NCI-H2196 (cell line): ENCODE measurements around the gene TTLL10.

Source experiments
- DNase-seq: peaks from one replicate; lab custom pipeline; 2025; ENCODE audit not compliant: unreplicated experiment; lab: John Stamatoyannopoulos, UW

The TTLL10 gene

DNA sequence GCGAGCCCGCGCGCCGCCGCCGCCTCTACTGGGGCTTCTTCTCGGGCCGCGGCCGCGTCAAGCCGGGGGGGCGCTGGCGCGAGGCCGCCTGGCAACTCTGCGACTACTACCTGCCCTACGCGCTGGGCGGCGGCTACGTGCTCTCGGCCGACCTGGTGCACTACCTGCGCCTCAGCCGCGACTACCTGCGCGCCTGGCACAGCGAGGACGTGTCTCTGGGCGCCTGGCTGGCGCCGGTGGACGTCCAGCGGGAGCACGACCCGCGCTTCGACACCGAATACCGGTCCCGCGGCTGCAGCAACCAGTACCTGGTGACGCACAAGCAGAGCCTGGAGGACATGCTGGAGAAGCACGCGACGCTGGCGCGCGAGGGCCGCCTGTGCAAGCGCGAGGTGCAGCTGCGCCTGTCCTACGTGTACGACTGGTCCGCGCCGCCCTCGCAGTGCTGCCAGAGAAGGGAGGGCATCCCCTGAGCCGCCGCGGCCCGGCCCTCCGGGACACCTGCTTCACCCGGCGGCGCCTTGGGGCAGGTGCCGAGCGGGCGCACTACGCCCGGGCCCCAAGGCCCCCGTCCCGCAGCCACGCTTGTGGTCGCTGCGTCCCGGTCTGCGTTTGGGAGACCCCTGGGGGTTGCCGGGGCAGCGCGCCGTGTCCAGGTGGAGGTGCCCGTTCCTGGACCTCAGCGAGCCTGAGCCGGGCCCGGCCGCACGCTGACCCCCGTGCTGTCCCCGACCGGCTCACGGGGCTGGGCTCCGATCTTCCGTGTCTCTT lies 59.3 kb downstream of the TTLL10 start:
- no peak for DNase-seq

DNA sequence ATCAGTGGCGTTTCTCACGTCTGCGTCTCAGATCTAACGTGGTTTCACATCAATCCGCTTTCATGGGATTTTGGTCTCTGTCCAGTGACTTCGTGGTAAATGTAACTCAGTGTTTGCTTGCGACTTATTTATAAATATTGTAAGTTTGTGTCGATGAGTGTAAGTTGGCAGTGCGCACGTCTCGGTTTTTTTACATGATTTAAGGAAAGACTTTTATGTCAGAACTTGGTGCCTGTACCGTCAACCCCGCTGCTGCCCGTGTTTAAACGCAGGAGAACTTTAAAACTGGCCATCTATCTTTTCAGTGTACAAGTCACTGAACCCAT lies 59.9 kb downstream of the TTLL10 start:
- no peak for DNase-seq

DNA sequence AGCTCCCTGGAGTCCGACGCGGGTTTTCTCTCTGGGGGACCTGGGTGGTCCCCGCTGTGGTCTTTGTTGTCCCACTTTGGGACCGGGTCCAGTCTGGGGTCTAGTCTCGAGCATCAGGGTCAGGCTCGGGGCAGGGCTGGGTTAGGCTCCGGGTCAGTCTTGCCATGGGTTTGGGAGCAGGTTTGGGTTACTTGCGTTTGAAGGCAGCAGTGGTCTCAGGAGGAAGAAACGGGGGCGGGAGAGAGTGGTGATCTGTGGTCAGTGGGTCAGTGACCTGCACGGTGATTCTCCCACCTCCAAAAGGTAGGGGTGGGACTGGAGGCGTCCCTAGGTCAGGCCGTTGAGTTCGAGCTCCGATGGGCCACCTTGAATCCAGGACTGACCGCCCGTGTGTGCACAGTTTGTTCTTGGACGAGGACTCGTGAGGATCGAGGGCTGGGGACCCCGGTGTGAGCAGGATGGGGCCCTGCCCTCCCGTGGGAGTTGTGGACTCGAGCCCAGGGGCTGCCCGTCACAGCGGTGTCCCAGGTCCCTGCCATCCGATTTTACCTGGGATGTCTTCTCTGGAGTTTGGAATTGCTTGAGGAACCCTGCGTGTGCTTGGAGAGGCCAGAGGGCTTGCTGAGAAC lies 60.6 kb downstream of the TTLL10 start:
- DNase-seq = no peak

DNA sequence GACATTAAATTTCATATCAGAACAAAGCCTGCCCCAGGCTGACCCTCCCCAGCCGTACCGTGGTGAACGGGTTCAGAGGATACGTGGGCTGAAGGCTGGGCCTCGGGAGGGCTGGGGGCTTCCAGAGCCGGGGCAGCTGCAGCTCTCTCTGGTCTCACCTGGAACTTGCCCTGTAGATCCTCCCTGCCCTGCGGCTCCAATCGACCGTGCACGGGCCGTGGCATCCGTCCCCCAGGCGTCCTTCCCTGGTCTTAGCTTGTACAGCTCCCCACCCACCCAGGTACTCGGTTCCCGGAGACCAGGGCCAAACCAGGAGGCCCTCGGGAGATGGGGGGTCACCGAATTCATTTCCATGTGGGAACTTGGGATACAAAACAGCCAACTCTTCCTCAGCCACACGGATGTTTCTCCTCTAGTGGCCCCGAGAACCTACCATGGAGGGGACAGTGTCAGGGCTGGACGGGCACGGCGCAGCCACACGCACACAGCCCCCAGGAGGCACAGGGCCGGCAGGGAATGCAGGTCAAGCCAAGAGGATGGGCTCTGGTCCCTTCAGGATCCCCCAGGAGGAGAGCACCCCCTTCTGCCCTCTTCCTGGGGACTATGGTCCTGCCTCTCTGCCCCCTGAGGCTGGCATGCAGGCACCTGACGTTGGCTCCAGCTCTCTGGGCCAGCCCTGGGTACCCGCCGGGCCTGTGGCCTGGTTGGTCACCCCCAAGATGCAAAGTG lies 61.5 kb downstream of the TTLL10 start:
- no peak for DNase-seq

DNA sequence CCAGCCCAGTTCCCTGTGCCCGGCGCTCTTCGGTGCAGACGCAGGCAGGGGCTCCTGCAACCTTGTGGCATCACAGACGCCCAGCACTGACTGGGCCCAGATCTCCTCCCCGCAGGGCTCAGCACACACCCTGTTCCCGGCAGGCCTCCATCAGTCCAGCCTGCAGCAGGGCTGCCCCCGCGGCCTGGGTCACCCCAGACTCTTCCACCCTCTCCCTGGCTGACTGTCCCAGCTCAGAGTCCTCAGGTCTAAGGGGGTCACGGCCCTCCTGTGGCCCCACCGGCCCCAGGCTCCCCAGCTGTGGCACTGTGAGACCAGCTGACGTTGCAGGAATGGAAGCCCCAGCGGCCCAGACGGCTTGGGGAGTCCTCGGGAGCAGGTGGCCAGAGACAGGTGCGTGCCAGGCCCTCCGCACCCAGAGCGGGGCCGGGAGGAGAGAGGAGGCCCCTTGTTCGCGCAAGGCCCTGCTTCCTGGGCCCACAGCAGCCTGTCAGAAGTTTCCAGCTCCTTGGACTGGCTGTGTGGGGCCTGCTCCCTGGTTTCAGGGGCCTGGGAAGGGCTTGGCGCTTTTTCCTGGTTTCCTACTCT lies 62.6 kb downstream of the TTLL10 start:
- DNase-seq = no peak

DNA sequence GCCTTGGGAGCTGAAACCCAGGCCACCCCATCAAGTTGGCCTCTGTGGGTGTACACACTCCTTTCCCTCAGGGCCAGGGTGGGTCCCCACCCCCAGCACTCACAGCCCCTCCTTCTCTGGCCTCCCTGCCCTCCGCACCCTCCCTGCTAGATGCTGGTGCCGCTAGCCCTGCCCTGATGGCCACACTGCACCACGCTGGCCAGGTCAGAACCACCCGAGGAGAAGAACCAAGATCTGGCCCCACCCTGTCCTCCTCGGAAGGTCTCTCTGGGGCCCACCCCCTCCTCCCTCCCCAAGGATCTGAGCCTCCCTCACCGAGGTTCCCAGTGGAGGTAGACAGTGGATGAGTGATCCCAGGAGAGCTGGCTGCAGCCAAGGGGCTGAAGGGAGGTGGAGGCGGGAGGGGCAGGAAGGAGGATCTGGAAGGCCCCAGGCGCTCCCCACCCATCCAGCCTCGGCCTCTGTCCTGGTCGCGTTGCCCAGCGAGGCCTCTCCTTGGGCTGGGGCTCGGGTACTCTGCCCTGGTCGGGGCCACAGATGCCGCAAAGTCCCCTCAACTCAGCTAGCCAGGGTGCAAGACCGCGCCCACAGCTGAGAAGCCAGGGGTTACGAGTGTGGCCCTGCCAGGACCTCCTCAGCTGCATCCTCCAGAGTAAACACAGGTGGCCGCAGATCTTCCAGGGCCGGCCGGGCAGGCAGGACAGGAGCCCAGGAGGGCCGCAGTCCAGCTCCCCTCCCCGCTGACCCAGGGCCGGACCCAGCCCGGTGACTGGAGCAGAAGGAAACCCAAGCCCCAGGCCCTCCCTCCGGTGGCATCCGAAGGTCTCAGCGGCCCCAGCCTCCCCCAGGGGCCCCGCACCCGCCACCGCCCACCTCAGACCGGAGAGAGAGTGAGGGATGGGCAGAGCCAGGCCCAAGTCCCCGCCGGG lies 63.5 kb downstream of the TTLL10 start:
- no peak for DNase-seq

DNA sequence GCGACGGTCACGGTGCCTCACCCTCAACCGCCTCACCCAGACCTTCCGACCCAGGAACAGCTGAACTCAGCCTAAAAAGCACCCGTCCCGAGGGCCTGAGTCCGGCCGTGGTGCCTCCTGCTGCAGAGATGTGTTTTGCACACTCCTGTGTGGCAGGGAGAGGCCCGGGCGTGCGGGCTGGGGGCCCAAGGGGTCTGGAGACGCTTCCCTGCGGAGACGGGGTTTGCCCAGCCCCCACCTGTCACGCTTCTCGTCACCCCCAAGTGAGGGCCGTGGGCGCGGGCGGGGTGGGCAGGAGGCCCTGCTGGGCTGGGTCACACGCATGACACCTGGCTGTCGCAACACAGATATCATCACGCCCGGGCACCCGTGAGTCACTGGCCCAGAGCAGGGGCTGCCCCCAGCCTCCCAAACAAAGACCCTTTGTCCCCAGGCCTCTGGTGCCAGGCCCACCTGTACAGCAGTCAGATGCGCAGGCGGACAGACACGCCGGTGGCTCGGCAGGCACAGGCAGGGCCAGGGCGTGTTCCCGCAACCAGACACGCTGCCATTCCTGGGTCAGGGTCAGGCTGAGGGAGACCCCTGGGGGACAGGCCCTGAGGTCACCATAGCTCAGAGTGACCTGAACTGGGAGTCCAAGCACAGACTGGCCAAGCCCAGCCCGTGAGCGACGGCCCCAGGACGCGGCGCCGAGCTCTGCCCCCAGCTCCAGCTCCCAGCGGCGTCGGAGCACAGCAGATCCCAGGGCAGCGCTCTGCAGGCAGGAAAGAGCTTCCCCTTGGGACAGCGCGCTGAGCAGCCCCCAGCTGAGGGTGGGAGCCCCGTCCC lies 64.4 kb downstream of the TTLL10 start:
- DNase-seq = no peak

DNA sequence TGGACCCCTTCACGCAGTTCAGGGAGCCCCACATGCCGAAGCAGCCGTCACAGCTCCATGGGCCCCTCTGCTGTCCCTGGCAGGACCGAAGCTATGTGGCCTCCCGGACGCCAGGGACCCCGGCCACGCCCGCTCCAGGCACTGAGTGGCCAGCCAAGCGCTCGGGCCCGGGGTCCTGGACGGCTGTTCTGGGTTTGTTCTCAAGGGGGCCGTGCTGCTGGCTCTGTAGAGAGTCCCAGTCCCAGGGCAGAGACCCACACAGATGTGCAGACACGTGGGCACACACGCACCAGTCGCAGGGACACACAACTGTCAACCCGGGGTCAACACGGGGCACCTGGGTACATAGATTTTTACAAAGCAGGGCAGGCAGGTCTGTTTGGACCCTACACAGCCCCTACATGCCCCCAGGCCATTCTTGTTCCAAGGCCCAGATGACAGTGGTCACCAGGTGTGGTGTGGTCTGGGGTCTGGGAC lies 65.1 kb downstream of the TTLL10 start:
- no peak for DNase-seq

DNA sequence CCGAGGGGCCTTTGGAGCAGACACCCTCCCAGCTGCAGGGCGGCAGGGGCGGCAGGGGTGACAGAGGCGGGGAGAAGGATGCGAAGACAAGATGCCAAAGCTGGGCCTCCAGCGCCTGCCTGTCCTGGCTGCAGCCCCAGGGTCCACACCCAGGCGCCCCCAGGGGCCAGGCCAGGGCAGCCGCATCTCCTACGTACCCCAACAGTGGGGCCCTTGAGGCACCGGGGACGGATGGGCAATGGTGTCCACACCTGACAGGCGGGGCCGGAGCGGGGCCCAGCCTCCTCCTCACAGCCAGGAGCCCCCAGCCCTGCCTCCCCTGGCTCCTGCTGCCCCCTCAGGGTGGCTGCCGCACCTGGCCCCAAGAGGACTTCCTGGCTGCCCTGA lies 65.5 kb downstream of the TTLL10 start:
- no peak for DNase-seq

DNA sequence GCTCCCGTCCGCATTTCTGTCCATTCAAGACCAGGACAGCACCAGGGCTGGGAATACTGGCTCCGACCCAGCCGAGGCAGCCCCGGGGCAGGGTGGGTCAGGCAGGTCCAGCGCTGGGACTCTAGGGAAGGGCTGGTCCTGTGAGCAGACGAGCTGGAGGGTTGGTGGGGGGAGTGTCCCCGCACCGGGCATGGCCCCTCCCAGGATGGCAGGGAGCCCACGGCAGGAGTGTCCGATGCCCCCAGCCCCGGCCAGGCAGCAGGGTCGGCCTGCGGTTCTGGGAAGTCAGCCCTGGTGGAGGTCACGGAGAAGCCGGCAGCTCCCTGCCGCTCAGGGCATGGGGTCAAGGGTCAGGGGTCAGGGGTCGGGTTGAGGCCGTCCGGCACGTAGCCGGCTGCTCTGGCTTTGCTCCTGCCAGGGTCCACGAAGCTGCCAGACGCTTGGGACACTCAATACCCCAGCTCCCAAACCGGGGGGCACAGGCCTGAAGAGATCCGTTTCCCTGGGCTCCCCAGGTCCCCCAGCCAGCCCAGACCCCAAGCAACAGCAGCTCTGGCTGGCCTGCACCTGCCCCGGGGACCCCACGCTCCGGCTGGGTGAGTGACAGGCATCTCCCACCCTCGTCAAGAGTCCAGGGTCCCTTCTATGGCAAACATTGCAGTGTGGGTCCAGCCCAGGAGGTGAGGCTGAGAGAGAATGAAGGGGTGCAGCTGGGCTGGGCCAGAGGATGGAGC lies 66.1 kb downstream of the TTLL10 start:
- no peak for DNase-seq

DNA sequence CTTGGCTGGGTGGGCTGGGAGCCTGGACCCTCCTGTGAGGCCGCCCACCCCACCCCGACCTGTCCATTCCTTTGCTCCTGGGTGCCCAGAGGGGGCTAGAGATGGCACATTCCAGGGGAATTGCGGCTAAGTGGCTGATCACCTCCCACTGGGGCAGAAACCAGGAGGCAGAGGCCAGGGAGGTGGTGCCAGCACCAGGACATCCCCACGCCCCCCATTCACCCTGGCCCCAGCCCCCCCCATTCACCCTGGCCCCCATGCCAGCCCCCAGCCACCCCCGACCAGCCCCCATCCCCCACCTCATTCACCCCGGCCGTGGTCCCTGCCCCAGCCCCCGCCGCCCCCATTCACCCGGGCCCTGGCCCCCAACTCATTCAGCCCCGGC lies 66.7 kb downstream of the TTLL10 start:
- DNase-seq = no peak

DNA sequence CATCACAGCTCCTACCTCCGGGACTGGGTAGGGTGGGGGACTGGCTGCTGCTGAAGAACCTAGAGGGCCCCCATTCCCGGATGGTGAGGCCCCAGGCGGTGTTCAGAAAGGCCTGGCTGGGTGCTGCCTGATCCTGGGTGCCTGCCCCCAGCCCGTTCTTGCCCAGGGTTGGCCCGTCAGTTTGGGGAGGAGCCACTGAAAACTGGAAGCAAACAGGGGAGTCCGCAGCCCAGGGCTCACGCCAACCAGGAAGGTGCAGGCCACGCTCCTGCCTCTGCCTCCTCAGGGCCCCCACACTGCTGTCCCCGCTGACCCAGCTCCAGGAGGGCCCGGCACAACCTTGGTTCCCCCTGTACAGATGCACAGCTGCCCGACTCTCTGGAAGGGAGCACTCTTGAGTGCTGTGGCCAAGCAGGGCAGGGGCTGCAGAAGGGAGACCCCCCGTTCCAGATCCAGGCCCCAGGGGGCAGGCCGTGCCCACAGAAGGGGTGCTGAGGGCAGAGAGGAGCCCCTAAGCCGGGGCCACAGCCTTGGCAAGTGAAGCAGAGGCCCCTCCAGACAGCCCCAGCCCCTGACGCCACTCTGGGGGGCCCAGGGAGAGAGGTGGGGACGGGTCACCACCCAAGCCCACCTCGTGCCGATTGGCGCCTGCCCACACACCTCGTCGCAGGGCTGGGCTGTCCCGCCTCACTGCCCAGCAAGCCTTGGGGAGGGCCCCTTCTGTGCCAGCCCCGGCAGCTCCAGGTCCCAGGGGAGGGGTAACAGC lies 67.3 kb downstream of the TTLL10 start:
- DNase-seq = no peak

DNA sequence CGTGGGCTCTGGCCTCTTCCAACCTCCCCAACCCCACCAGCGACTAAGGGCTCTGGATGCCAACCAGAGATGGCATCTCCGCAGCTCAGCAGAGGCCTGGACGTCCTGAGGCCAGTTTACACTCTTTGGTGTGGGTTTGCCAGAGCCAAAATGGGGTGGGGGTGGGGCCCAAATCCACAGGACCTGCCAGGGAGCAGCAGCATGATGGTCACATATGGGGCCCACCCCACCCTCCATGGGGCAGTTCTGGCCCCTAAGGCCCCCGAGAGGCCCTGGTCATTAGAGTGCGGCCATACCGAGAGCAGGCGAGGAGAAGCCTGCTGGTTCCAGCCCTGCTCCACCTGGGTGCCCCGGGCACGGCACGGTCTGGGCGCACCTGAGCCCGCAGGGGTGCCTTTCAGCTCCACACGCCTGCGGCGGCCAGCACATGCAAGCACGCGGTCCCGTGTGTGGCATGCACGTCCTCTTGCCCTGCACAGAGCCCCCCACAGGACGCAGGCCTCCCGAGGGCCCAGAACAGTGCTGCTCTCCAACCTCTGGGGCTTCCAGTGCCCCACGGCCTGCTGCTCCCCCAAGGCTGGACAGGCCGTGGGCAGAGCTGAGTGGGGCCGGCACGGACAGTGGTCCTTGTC lies 68.0 kb downstream of the TTLL10 start:
- no peak for DNase-seq

DNA sequence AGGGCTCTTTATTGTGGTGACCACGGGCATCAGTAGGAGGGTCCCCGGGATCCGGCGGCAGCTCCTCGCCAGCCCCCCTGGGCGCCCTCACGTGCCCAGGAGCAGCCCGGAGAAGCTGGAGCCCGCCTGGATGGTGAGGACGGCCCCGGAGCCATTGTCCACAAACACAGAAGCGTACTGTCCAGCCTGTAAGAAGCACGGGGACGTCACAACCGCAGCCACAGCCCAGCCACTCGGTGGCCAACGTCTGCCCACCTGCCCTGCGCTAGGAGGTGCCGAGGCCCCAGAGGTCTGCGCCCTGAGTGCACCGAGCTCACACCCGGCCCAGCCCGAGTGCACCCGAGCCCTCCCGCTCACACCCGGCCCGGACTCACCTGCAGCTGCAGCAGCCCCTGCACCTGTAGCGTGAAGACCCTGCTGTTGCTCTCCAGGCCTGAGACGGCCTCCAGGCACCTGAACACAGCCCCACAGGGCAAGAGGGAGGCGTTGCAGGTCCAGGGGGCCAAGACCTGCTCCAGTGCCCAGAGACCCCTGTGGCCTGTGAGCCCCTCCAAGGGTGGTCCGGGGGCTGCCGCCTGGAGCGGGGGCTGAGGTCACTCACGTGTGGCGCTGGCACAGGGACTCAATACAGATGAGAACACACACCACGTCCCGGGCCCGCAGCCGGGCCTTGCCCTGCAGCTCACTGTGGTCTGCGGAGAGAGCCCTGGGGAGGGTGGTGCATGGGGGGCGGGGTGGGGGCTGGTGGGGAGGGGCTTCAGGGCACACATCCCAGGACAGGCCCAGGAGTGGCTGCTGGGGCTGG lies 69.0 kb downstream of the TTLL10 start:
- no peak for DNase-seq

DNA sequence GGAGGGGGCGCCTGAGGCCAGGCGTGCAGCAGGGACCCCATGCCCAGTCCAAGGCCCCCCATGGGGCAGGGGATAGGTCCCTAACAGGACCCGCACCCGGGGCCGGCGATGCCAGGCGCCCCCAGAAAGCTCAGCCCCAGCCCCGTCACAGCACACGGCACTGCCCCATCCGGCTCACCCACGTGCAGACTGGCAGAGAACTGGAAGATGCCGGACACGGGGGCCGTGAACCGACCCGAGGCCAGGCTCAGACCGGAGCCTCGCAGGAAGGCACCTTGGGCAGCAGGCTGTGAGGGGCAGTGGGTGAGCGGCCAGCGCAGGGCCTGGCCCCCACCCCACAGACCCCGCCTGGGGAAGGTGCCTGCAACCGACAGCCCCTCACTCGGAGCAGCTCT lies 69.6 kb downstream of the TTLL10 start:
- DNase-seq = no peak

DNA sequence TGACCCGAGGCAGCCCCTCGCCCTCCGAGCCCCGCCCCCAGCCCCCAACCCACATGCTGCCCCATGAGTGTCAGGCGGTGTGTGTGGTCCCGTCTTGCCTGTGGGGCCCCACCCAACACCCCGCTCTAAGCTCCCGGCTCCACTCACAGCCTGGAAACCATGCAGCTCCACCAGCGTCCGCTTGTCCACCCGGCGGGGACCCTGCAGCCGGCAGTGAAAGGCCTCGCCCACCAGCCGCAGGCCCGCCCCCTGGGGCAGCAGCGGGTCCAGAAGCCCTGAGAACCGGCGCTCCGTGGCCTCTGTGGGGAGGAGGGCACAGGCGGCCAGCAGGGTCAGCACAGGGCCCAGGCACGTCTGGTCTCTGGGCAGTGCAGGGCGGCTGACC lies 70.1 kb downstream of the TTLL10 start:
- no peak for DNase-seq

DNA sequence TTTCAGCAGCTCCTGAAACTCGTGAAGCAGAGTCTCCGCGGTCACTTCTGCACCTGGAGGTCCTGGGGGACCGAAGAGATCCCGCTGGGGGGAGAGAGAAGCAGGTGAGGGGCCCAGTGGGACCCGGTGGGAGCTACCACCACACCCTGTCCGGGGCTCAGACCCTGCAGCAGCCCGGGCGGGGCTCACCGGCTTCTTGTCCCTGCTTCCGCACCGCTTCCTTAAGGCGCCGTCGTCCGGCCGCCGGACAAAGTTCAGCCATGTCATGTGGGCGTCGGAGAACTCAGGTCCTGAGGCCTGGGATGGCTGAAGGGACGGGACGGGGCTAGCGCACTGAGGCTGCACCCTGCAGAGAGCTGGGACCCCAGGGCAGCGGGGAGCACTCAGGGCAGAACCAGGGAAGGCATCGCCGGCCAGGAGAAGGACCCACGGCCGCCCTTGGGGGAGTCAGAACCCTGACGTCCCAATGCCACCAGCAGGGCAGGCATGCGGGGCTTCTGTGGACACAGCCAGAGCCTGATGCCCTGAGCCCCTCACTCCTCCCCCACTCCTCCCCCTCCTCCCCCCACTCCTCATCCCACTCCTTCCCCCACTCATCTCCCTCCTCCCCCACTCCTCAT lies 70.6 kb downstream of the TTLL10 start:
- no peak for DNase-seq
